Motor neuron (in vitro differentiated cells): Measurements from ENCODE around the gene IER5. TPM values are rescaled to one million over a fixed set of nuclear protein-coding genes. Genes with fewer than 3 reads are reported as not detected.
"Not testable (repeated sequence)": the region's sequence is repeated elsewhere in the genome, so short reads cannot be mapped to it uniquely, and the experiment has no call there.

Source experiments
- ATAC-seq, 8 experiments: fragments of 200-7000 bp; cut with Tn5 transposase; replicated peaks in 6 of 8; 2 replicates each; pipeline ENCODE4 v1.8.0; 2021; ENCODE audit warnings: mild to moderate bottlenecking in 8 of 8, moderate library complexity in 8 of 8
- H3K27ac ChIP-seq, 2 donors: fragments of 250-450 bp; sonication (Bioruptor Pico); 2 replicates each; pipeline ENCODE4 v1.9.0; 2021; ENCODE audit warnings: antibody characterized with exemption in 2 of 2, mild to moderate bottlenecking in 2 of 2, moderate library complexity in 1 of 2
- H3K4me1 ChIP-seq, 2 donors: fragments of 250-450 bp; sonication (Bioruptor Pico); replicated peaks in 1 of 2; 2 replicates each; pipeline ENCODE4 v1.6.1; 2021; ENCODE audit warnings: antibody characterized with exemption in 2 of 2, mild to moderate bottlenecking in 2 of 2, moderate library complexity in 1 of 2
- H3K4me3 ChIP-seq, 5 donors: fragments of 250-450 bp; sonication (Bioruptor Pico); 2 replicates each; pipeline ENCODE4 v1.9.0; 2021; ENCODE audit warnings: antibody characterized with exemption in 5 of 5, mild to moderate bottlenecking in 5 of 5, moderate library complexity in 4 of 5
- WGBS, 10 experiments: fragments of 450-650 bp; shearing (Covaris generic); methylation state at CpG; one replicate each; pipeline ENCODE4 v1.0.0; 2022; 5-methylcytosine and 5-hydroxymethylcytosine counted together
- in situ Hi-C, 9 experiments: fragments of 400-800 bp; cut with MboI; loops; one replicate each; pipeline ENCODE4 v1.15.0; 2021; ENCODE audit warnings: low sequenced_read_pairs in 9 of 9, low pct_unique_long_range_greater_than_20kb in 2 of 9; ENCODE audit not compliant: unreplicated experiment in 9 of 9
- total RNA-seq, 8 experiments: library from RNA; unstranded; fragments of 300-600 nt; gene quantifications; 2 replicates each; pipeline versions ENCODE4 v1.2.3 to v1.2.4, GENCODE V29; 2022

The IER5 gene
- 10 to 100 TPM in 7 of 8 experiments, 1 to 10 TPM in 1; 9.6 to 20.1 (median 11.8) TPM for total RNA-seq

- ATAC-seq, result peak; percentile 74 to 92 (median 88)
- in situ Hi-C loops, result no loop called here
- H3K27ac ChIP-seq, result peak within 1 kb of the TSS in 1 of 2 donors; percentile 12
- peaks cover 5 to 17% of the 10 kb centered on the region in 2 donors for H3K4me1 ChIP-seq
- peak within 1 kb of the TSS; percentile 54 to 74 (median 58) for H3K4me3 ChIP-seq
- WGBS, 10 experiments, result 0 to 27% (median 6%) methylated on average over 2 to 55 of the region's 76 CpGs; no CpG with 5 or more reads in 2 of the 10 experiments
Observed at GRCh38 chr1:181088079-181089016, at the start of gene IER5. Gene IER5, plus strand, starts transcription at chr1:181088700. Its CDS starts 203 bp downstream, at chr1:181088903.

DNA sequence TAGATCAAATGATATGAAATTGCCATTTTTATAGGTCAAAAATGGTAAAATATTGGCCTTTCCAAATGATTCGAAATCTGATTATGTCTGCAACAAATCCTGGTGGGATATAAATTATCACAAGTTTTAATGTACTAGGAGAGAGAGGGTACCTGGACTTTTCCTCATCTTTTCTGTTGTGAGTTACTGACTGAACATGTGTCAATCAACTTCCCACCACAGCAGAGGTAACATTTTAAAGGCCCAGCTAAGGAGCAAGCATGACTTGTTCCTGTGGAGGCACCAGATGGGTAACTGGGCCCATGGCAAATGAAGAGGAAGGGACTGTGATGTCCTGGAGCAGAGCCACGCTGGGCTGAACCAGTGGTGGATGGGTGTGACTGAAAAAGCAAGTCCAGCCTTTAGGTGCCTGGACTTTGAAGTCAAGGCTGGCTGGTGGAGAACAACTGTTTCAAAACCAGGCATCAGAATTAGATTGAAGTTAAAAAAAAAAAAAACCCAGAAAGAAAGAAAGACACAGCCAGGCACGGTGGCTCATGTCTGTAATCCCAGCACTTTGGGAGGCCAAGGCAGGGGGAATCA, 48.1 kb upstream of the IER5 start:
- H3K4me1 ChIP-seq, result peaks cover 8 to 10% of the 10 kb centered on the region in 2 donors
- H3K4me3 ChIP-seq, result no peak overlapping the region
- in situ Hi-C loops, result no loop called here
- WGBS, 10 experiments, result 79 to 100% (median 91%) methylated on average over 1 to 3 of the region's 3 CpGs; no CpG with 5 or more reads in 1 of the 10 experiments
- H3K27ac ChIP-seq, result no peak overlapping the region
- peak in 2 of 8 experiments; percentile 26 to 54 for ATAC-seq

DNA sequence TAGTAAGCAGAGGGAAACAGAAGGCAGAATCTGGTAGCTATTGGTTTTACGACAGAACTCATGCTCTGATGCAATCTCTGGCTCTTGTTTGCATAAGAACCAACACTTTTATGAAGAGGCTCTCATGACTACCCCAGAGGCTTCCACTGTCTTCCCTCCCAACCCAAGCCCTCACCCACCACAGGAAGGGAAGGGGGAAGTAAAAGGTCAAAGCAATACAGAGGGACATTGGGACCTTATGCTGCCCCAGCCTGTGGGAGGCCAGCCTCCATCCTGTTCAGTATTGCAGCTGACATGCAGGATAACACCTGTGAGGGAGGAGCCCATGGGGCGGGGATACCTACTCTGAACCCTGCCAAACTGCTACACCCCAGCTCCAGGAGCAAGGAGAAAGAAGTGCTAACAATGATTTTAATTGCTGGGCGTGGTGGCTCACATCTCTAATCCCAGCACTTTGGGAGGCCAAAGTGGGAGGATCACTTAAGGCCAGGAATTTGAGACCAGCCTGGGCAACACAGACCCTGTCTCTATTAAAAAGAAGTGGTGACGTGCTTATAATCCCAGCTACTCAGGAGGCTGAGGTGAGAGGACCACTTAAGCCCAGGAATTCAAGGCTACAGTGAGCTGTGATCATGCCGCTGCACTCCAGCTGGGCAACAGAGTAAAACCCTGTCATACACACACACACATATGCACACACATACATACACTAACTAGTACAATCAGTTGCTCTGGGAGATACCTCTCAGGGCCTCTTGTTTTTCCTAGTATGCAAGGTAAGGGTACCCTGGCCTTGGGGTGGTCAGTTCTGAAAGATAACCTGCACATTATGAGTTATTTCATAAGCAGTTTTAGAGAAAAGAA, 45.2 kb upstream of the IER5 start:
- Histone ChIP-seq H3K4me3 (no peak overlapping the region), H3K27ac (no peak overlapping the region), H3K4me1 (peaks cover 6 to 8% of the 10 kb centered on the region in 2 donors)
- WGBS, 10 experiments, result 20 to 91% (median 73%) methylated on average over 1 to 4 of the region's 5 CpGs; no CpG with 5 or more reads in 3 of the 10 experiments
- in situ Hi-C loops, result no loop called here
- ATAC-seq, result peak in 7 of 8 experiments; percentile 37 to 90 (median 56)

DNA sequence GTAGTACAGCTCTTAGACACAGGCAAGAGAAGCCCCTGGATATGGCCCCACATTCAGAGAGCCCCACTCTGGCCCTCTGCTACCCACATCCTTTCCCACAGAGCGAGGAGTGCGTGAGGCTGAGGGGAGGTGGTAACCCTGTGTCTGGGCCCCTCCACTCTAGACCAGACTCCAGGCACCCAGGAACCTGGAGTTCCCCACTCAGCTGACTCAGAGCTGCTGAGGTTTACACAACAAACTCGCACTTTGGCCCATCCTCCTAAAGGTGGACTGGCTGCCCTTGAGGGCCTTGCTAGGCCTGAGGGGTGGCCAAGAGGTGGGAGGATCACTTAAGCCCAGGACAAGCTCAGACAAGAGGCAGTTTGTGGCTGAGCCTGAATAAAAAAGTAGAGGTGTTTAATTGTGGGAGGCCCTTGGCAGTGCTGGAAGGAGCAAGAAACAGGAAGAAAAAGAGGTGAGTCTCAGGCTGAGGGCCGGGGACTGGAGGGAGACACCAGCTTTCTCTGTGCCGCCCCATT, 44.0 kb upstream of the IER5 start:
- in situ Hi-C loops, result no loop called here
- Histone ChIP-seq H3K27ac (no peak overlapping the region), H3K4me3 (no peak overlapping the region), H3K4me1 (peaks cover 6 to 8% of the 10 kb centered on the region in 2 donors)
- ATAC-seq, result peak in 1 of 8 experiments; percentile 22
- WGBS, 10 experiments, result 60 to 96% (median 92%) methylated on average over 1 to 4 of the region's 5 CpGs; no CpG with 5 or more reads in 6 of the 10 experiments

- in situ Hi-C loops, H3K4me3 ChIP-seq, H3K4me1 ChIP-seq, ATAC-seq, H3K27ac ChIP-seq: not testable (repeated sequence)
- WGBS, 10 experiments, result 80 to 100% (median 80%) methylated on average over 1 to 3 of the region's 22 CpGs; no CpG with 5 or more reads in 7 of the 10 experiments
Observed at GRCh38 chr1:181045946-181046345, 42.6 kb upstream of the IER5 start.

DNA sequence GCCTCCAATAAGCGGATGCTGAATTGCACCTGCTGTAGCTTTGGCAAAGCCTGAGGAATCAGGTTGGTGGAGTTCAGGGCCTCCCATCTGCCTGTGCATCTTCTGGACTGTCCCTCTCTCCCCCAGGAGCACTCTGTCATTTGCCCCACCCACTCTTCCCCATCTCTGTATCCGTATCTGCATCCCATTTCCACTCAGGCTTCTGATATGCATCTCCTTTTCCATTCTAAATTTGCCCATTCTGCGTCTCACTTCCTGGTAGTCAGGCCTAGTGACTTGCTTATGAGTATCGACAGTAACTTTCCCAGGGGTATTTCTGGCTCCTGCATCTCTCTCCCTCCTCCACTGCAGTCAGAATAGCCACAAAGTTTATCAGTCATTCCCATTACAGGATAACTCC, 39.1 kb upstream of the IER5 start:
- ATAC-seq, result peak in 4 of 8 experiments; percentile 50 to 78 (median 54)
- WGBS, 10 experiments, result 63 to 89% (median 73%) methylated on average over 1 to 4 of the region's 4 CpGs; no CpG with 5 or more reads in 5 of the 10 experiments
- in situ Hi-C loops, result no loop called here
- H3K27ac ChIP-seq, result no peak overlapping the region
- H3K4me1 ChIP-seq, result peaks cover 0 to 2% of the 10 kb centered on the region in 2 donors
- no peak overlapping the region for H3K4me3 ChIP-seq

GRCh38 chr1:181050922-181051321, 37.6 kb upstream of the IER5 start:
- no peak for ATAC-seq
- H3K4me3 ChIP-seq, result no peak overlapping the region
- no peak overlapping the region for H3K27ac ChIP-seq
- in situ Hi-C loops, result no loop called here
- no peaks in the 10 kb centered on the region for H3K4me1 ChIP-seq

DNA sequence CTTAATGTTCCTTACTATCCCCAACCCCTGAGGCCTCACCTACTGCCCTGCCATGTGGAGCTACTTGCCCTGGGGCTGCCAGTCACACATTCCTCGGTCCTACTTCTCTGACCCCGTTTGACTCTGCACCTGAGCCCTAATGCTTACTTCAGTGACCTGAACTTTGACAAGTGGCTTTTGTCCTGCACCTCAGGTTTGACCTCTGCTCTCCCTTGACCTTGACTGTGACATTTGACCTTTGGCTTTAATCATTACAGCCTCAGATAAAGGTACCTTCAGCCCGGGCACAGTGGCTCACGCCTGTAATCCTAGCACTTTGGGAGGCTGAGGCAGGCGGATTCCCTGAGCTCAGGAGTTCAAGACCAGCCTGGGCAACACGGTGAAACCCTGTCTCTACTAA, 31.9 kb upstream of the IER5 start:
- Histone ChIP-seq H3K4me3 (no peak overlapping the region), H3K27ac (no peak overlapping the region), H3K4me1 (no peaks in the 10 kb centered on the region)
- no peak for ATAC-seq
- in situ Hi-C loops, result no loop called here
- 40 to 100% (median 80%) methylated on average over 1 to 5 of the region's 6 CpGs; no CpG with 5 or more reads in 3 of the 10 experiments for WGBS, 10 experiments

DNA sequence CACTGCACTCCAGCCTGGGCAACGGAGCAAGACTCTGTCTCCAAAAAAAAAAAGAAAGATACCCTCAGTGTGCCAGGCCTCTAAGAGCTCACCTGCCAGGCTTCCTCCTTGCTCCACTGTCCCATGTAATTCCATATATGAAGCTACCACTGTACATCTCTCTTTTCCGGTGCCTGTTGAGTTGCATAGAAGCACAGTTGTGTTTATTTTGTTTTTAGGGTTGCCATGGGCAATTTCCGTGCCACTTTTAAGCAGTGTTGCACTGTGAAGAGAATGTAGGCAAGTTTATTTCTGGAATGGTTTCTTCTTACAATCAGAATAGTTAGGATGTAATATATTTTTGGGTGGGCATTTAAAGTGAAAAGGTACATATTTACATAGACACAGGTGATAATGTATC, 31.4 kb upstream of the IER5 start:
- Histone ChIP-seq H3K27ac (no peak overlapping the region), H3K4me3 (no peak overlapping the region), H3K4me1 (no peaks in the 10 kb centered on the region)
- ATAC-seq, result peak in 2 of 8 experiments; percentile 9 to 48
- in situ Hi-C loops, result no loop called here
- WGBS, 10 experiments, result 10 to 95% (median 83%) methylated on average over 2 to 3 of the region's 3 CpGs; no CpG with 5 or more reads in 5 of the 10 experiments

- ATAC-seq, result no peak
- H3K27ac ChIP-seq, result no peak overlapping the region
- H3K4me1 ChIP-seq, result peaks cover 2 to 3% of the 10 kb centered on the region in 2 donors
- no peak overlapping the region for H3K4me3 ChIP-seq
- in situ Hi-C loops, result no loop called here
Observed at GRCh38 chr1:181059435-181059834, 29.1 kb upstream of the IER5 start.

- no peak for ATAC-seq
- no peak overlapping the region for H3K4me3 ChIP-seq
- peaks cover 2 to 3% of the 10 kb centered on the region in 2 donors for H3K4me1 ChIP-seq
- in situ Hi-C loops, result no loop called here
- 83 to 100% (median 100%) methylated on average over 1 of the region's 1 CpG; no CpG with 5 or more reads in 3 of the 10 experiments for WGBS, 10 experiments
- no peak overlapping the region for H3K27ac ChIP-seq
Observed at GRCh38 chr1:181060066-181060465, 28.4 kb upstream of the IER5 start.

- in situ Hi-C loops, H3K4me3 ChIP-seq, ATAC-seq, H3K27ac ChIP-seq, H3K4me1 ChIP-seq: not testable (repeated sequence)
- 85 to 100% (median 96%) methylated on average over 1 to 4 of the region's 4 CpGs; no CpG with 5 or more reads in 4 of the 10 experiments for WGBS, 10 experiments
Observed at GRCh38 chr1:181060947-181061346, 27.6 kb upstream of the IER5 start.
